SU-DHL-6 (cell line): ENCODE results near the gene LDHAL6A.

ENCODE experiments used
- EZH2phosphoT487 ChIP-seq: fragments of 200-600 bp; sonication (generic), shearing (Covaris generic); conservative IDR thresholded peaks from 2 replicates; pipeline ENCODE4 v1.6.1; 2018; ENCODE audit warnings: mild to moderate bottlenecking, antibody characterized with exemption, low read length, moderate library complexity, mixed read lengths
- TF ChIP-seq, protein P1 (sequence below): fragments of 200-600 bp; sonication (generic); IDR thresholded peaks from one replicate; pipeline ENCODE4 v1.5.1; 2017; ENCODE audit warnings: antibody characterized with exemption, mild to moderate bottlenecking, low read length, moderate library complexity; ENCODE audit not compliant: insufficient read depth, poor library complexity, severe bottlenecking

GRCh38 chr11:18427240-18427639 is 28.4 kb upstream of the LDHAL6A start:
- TF ChIP-seq, protein P1, sequence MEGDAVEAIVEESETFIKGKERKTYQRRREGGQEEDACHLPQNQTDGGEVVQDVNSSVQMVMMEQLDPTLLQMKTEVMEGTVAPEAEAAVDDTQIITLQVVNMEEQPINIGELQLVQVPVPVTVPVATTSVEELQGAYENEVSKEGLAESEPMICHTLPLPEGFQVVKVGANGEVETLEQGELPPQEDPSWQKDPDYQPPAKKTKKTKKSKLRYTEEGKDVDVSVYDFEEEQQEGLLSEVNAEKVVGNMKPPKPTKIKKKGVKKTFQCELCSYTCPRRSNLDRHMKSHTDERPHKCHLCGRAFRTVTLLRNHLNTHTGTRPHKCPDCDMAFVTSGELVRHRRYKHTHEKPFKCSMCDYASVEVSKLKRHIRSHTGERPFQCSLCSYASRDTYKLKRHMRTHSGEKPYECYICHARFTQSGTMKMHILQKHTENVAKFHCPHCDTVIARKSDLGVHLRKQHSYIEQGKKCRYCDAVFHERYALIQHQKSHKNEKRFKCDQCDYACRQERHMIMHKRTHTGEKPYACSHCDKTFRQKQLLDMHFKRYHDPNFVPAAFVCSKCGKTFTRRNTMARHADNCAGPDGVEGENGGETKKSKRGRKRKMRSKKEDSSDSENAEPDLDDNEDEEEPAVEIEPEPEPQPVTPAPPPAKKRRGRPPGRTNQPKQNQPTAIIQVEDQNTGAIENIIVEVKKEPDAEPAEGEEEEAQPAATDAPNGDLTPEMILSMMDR = no peak
- TF ChIP-seq EZH2phosphoT487 = no peak
